Testis (tissue), 2 donors: ENCODE results near the gene EIF4G1.

ENCODE experiments used
- CTCF ChIP-seq, 3 experiments: fragments of 450-650 bp in 2 of 3; fragments of 200-600 bp in 1 of 3; sonication (generic) in 1 of 3; IDR thresholded peaks; one replicate each; pipeline ENCODE4 v1.5.1; 2016 to 2019; ENCODE audit warnings: antibody characterized with exemption in 3 of 3, mild to moderate bottlenecking in 2 of 3, moderate library complexity in 1 of 3
- POLR2A ChIP-seq: fragments of 450-650 bp; IDR thresholded peaks from one replicate; pipeline ENCODE4 v1.6.1; 2017; ENCODE audit warnings: antibody characterized with exemption, mild to moderate bottlenecking, moderate library complexity

GRCh38 chr3:184295771-184296170 is 18.6 kb upstream of the EIF4G1 start:
- no peak for TF ChIP-seq CTCF (IDR thresholded peaks at IDR 0.05)
- TF ChIP-seq POLR2A: no peak
